Measurements from ENCODE around the gene IVD.

DNA sequence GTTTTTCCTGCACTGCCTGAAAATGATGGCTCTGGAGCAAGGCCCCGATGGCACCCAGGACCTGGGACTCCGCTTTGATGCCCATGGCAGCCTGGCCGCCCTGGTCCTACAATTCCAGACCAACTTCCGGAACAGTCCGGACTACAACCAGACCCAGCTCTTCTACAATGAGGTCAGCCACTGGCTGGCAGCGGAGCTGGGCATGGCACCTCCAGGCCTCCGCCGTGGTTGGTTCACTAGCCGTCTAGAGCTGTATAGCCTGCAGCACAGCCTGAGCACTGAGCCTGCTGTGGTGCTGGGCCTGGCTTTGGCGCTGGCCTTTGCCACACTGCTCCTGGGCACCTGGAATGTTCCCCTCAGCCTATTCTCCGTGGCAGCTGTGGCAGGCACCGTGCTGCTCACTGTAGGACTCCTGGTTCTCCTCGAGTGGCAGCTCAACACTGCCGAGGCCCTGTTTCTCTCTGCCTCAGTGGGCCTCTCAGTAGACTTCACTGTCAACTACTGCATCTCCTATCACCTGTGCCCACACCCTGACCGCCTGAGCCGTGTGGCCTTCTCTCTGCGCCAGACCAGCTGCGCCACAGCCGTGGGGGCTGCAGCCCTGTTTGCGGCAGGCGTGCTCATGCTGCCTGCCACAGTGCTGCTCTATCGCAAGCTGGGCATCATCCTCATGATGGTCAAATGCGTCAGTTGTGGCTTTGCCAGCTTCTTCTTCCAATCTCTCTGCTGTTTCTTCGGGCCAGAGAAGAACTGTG is 36.7 kb upstream of the IVD start:
- no peak for TF ChIP-seq EZH2 (IDR thresholded peaks at IDR 0.05)
- TF ChIP-seq POLR2AphosphoS5 (IDR thresholded peaks at IDR 0.05; ENCODE audit: borderline replicate concordance, low read depth, low read length): no peak
